Coronary artery (tissue), 2 donors: Measurements from ENCODE around the gene WDR47.

Experiments
- DNase-seq: peaks from one replicate; pipeline ENCODE4 v3.0.0-alpha.2; 2017; ENCODE audit warnings: low spot score
- H3K27ac ChIP-seq, 2 donors: fragments of 200-600 bp; sonication (generic); one replicate each; pipeline ENCODE4 v1.5.1; 2016 to 2019
- H3K4me3 ChIP-seq: fragments of 200-600 bp; sonication (generic); 2 replicates; pipeline ENCODE4 v1.5.1; 2016; ENCODE audit warnings: mild to moderate bottlenecking, moderate library complexity
- CTCF ChIP-seq: fragments of 200-600 bp; sonication (generic); IDR thresholded peaks from one replicate; pipeline ENCODE4 v1.5.1; 2019; ENCODE audit warnings: antibody characterized with exemption

WDR47 gene

GRCh38 chr1:109041621-109042468 lies at the start of gene WDR47:
Gene WDR47, minus strand, starts transcription at chr1:109042102. Its CDS starts 18,590 bp downstream, at chr1:109023512.
- Histone ChIP-seq H3K4me3 (peak within 1 kb of the TSS; percentile 99), H3K27ac (peak within 1 kb of the TSS; percentile 79 to 94)
- DNase-seq = peak; percentile 98
- TF ChIP-seq CTCF = no peak

DNA sequence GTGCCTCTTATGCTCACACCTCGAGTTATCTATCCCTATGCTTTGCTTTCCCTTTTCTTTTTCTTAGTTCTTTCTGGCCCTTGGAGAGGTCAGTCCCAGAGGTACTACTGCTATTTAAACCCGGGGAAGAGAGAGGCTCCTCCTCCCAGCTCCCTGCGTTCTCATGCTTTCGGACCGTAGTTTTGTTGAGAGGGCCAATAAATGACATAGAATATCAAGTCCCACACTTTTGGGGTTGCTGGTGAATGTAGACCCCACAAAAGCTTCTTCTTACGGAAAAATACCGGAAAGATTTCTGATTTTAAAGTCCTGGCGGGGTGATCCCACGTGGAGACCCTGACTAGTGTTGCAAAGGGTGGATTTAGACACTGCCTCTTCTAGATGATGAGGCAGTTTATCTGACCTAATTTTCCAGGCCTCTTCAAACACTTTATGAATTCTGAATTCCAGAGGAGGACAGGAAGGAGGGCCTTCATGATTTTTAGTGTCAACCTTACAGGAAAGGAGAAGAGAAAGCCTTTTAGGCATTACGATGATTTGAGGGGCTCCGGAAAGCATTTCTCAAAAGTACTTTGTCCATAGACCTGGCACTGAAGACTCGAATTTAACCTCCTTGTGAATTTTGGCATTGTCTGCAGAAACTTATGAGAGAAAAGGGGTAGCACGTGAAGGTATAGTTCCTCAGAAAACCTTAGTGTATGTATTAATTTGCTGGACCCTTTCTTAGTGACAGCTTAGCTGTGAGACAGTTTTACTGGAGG lies 49.4 kb upstream of the WDR47 start:
- no peak for TF ChIP-seq CTCF
- Histone ChIP-seq H3K4me3 (peak overlapping the region; percentile 95), H3K27ac (peak overlapping the region; percentile 94 to 98)
- no peak for DNase-seq

DNA sequence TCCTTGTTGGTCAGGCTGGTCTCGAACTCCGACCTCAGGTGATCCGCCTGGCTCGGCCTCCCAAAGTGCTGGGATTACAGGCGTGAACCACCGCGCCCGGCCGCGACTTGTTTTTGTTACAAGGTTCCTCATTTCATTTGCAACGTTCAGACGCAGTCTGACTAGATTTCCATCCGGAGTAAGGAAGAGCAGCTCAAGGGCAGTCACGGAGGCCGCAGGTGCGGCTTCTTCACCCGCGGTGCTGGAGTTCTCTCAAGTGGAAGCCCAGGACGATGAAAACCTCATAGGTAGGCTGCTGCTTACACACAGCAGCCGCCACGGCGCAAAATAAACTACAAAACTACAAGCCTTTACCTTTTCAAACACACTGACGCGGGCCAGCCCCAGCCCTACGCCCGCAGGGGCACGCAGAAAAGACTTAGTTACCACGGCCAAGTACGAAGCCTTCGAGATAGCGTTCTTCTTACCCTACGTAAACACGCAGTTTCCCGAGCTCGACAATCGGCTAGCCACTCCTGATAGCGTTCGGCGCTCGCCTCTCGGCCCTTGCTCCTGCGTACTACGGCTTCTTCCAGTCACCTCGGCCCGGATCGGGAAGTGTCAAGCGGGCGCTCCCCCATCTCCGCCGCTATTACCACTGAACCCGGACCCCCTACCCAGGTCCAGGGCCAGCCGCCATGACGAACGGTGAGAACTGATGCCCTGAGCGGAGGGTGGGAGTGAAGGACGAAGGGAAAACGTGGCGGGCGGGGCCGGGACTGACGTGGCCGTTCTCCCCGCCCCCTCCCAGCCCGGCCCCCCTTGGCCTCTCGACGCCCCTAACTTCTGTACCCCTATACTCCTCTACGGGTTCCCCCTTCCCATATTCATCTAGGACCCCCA lies 48.5 kb upstream of the WDR47 start, which contains the start of gene TMEM167B:
TMEM167B (plus strand) TSS at position 569 of the 882 bp plus-strand sequence; CDS start at position 678, 109 bp downstream.
- Histone ChIP-seq H3K27ac (peak within 1 kb of the TSS; percentile 94 to 98), H3K4me3 (peak within 1 kb of the TSS; percentile 95)
- TF ChIP-seq CTCF = no peak
- DNase-seq = peak; percentile 95

DNA sequence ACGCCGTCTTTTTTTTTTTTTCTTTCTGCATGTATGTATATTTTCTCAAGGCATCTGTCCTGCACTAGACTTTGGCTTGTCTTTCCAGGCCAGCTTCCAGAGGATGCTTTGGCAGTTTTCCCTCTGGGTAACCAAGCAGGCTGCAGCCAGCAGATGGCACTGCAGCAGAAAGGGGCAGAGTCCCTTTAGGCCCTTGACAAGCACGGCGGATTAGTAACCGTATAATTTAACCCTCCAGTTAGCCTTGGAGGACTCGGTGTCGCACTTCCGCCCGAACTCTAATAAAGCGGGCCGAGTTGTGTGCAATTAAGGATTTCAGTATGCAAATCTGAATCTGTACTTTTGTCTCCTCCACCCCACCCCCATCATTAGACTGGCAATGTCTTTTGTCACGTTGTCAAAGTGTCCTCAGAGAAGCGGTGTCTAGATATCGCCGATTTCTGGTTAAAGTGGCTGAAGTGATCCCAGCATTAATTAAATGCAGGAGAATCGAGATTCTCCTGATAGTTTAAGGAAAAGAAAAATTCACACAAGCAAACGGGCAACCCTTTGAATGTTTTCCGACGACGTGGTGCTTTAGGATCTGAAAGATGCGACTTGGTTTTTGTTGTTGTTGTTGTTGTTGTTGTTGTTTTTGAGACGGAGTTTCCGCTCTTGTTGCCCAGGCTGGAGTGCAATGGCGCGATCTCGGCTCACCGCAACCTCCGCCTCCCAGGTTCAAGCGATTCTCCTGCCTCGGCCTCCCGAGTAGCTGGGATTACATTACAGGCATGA lies 47.5 kb upstream of the WDR47 start:
- Histone ChIP-seq H3K4me3 (peak overlapping the region; percentile 95), H3K27ac (peak overlapping the region in 1 of 2 donors; percentile 98)
- TF ChIP-seq CTCF = no peak
- DNase-seq = no peak

DNA sequence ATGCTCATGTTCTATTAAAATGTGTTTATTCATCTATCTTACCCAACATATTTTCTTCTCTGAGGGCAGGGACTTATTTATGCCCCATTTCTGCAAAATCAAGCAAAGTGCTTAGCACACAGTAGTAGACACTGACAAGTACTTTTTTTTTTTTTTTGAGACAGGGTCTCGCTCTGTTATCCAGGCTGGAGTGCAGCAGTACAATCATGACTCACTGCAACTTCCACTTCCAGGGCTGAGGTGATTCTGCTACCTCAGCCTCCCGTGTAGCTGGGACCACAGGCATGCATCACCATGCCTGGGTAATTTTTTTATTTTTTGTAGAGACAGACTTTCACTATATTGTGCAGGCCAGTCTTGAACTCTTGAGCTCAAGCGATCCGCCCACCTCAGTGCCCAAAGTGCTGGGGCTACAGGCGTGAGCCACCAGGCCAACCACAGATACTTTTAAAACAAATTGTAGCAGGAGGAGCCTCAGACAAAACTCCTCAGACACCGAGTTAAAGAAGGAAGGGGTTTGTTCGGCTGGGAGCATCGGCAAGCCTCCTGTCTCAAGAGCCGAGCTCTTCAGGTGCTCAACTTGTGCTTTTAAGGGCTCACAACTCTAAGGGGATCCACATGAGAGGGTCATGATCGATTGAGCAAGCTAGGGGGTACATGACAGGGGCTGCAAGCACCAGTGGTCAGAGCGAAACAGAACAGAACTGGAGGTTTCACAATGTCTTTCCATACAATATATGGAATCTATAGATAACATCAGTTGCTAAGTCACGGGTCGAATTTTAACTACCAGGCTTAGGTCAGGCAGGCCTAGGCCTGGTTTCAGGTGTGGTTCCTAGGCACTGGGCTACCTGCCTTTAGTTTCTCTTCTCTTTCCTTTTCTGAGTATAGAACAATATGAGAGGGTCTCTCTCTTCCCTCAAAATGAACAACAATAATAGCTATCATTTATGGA lies 42.9 kb upstream of the WDR47 start:
- DNase-seq = no peak
- TF ChIP-seq CTCF = no peak
- no peak overlapping the region for H3K4me3 ChIP-seq
- no peak overlapping the region for H3K27ac ChIP-seq
